ENCODE results near the gene GPR50. TPM values are rescaled to one million over a fixed set of nuclear protein-coding genes. Genes with fewer than 3 reads are reported as not detected.

The GPR50 gene
- total RNA-seq, 1 donor from 2014 or later: not detected

GRCh38 chrX:151183233-151183753 is 6.9 kb downstream of the GPR50 start:
- no peak for TF ChIP-seq CTCF (IDR thresholded peaks at IDR 0.05)
- Mint-ChIP-seq H3K36me3 (ENCODE audit: unreplicated experiment) (no peaks in the 10 kb centered on the region), H3K4me3 (ENCODE audit: unreplicated experiment) (no peak overlapping the region), H3K27me3 (ENCODE audit: unreplicated experiment) (peaks cover 33% of the 10 kb centered on the region), H3K9me3 (ENCODE audit: unreplicated experiment) (peaks cover 3% of the 10 kb centered on the region), H3K4me1 (ENCODE audit: unreplicated experiment) (peaks cover 3% of the 10 kb centered on the region), H3K27ac (ENCODE audit: unreplicated experiment) (no peak overlapping the region)
- no peak for DNase-seq (ENCODE audit: extremely low spot score, unreplicated experiment)

DNA sequence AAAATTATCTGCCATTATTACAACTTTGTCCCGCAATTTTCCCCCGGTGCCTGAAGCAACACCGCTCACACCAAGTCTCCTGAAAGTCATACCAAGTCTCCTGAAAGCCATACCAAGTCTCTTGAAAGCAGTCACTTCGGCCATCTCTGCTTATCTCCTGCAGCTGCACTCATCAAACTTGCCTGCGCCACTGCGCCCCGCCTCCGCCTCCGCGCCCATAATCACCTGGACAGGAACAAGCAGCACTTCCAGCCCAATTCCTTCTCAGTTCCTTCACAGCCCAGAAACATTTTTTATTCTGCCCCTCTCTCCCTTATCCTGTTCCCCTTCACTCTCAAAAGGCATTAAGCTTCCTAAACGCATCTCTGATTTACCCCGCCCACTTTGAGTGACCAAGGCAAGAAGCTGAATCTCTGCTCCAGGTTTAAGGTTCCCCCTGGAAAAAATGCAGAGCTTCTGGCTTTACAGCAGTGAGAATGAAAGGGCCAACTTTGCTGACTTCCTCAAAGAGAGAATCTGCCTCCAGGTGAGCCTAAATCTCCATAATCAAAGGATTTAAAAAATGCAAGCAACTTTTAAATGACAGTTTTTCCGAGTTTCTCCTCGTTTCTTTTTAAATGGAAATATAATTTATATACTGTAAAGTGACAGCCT is 7.7 kb downstream of the GPR50 start:
- Mint-ChIP-seq H3K27ac (ENCODE audit: unreplicated experiment) (no peak overlapping the region), H3K9me3 (ENCODE audit: unreplicated experiment) (peaks cover 3% of the 10 kb centered on the region), H3K36me3 (ENCODE audit: unreplicated experiment) (no peaks in the 10 kb centered on the region), H3K4me1 (ENCODE audit: unreplicated experiment) (no peaks in the 10 kb centered on the region), H3K27me3 (ENCODE audit: unreplicated experiment) (peaks cover 28% of the 10 kb centered on the region), H3K4me3 (ENCODE audit: unreplicated experiment) (no peak overlapping the region)
- DNase-seq (ENCODE audit: extremely low spot score, unreplicated experiment): no peak
- no peak for TF ChIP-seq CTCF (IDR thresholded peaks at IDR 0.05)

DNA sequence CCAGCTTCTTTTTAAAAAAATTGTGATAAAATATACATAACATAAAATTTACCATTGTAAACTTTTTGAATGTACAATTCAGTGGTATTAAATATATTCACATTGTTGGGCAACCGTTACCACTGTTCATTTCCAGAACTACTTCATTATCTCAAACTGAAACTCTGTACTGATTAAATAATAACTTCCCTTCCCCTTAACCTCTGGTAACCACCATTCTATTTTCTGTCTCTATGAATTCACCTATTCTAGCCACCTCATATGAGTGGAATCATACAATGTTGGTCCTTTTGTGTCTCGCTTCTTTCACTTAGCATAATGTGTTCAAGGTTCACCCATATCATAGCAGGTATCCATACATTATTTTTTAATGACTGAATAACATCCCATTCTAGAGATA is 8.3 kb downstream of the GPR50 start:
- Mint-ChIP-seq H3K9me3 (ENCODE audit: unreplicated experiment) (peaks cover 3% of the 10 kb centered on the region), H3K4me1 (ENCODE audit: unreplicated experiment) (no peaks in the 10 kb centered on the region), H3K27me3 (ENCODE audit: unreplicated experiment) (peaks cover 23% of the 10 kb centered on the region), H3K4me3 (ENCODE audit: unreplicated experiment) (no peak overlapping the region), H3K36me3 (ENCODE audit: unreplicated experiment) (no peaks in the 10 kb centered on the region), H3K27ac (ENCODE audit: unreplicated experiment) (no peak overlapping the region)
- no peak for TF ChIP-seq CTCF (IDR thresholded peaks at IDR 0.05)
- DNase-seq (ENCODE audit: extremely low spot score, unreplicated experiment): no peak

DNA sequence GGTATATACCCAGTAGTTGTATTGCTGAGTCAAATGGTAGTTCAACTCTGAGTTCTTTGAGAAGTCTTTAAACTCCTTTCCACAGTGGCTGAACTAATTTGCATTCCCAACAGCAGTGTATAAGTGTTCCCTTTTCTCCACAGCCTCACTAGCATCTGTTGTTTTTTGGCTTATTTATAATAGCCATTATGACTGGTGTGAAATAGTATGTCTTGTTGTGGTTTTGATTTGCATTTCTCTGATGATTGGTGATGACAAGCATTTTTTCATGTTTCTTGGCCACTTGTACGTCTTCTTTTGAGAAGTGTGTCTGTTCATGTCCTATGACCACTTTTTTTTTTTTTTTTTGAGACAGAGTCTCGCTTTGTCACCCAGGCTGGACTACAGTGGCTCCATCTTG is 30.5 kb downstream of the GPR50 start:
- TF ChIP-seq CTCF (IDR thresholded peaks at IDR 0.05): no peak
- Mint-ChIP-seq H3K27ac (ENCODE audit: unreplicated experiment) (no peak overlapping the region), H3K27me3 (ENCODE audit: unreplicated experiment) (no peaks in the 10 kb centered on the region), H3K9me3 (ENCODE audit: unreplicated experiment) (peaks cover 18% of the 10 kb centered on the region), H3K4me3 (ENCODE audit: unreplicated experiment) (no peak overlapping the region), H3K4me1 (ENCODE audit: unreplicated experiment) (no peaks in the 10 kb centered on the region), H3K36me3 (ENCODE audit: unreplicated experiment) (no peaks in the 10 kb centered on the region)
- DNase-seq (ENCODE audit: extremely low spot score, unreplicated experiment): no peak

GRCh38 chrX:151225843-151226242 is 49.5 kb downstream of the GPR50 start:
- no peak for DNase-seq (ENCODE audit: extremely low spot score, unreplicated experiment)
- Mint-ChIP-seq H3K27me3 (ENCODE audit: unreplicated experiment) (peaks cover 3% of the 10 kb centered on the region), H3K9me3 (ENCODE audit: unreplicated experiment) (peaks cover 23% of the 10 kb centered on the region), H3K4me1 (ENCODE audit: unreplicated experiment) (no peaks in the 10 kb centered on the region), H3K4me3 (ENCODE audit: unreplicated experiment) (no peak overlapping the region), H3K36me3 (ENCODE audit: unreplicated experiment) (no peaks in the 10 kb centered on the region), H3K27ac (ENCODE audit: unreplicated experiment) (no peak overlapping the region)
- TF ChIP-seq CTCF (IDR thresholded peaks at IDR 0.05): no peak
